Muscle of back (tissue), 11 donors: Measurements from ENCODE around the gene NUP210. TPM values are rescaled to one million over a fixed set of nuclear protein-coding genes. Genes with fewer than 3 reads are reported as not detected.

ENCODE experiments used
- DNase-seq, 3 donors: peaks; one replicate each; pipeline versions ENCODE4 v3.0.0 to v3.0.0-alpha.2; 2013
- polyA plus RNA-seq, 10 donors: library from polyadenylated mRNA; unstranded; fragments of 120-200 nt; gene quantifications; one replicate each; pipeline ENCODE4 v1.2.1, GENCODE V29; 2013; ENCODE audit not compliant: insufficient read length in 10 of 10

Gene NUP210
- polyA plus RNA-seq, 10 donors = 7.2 to 11.8 (median 8.5) TPM

- DNase-seq = no peak
Measured at GRCh38 chr3:13292375-13292774, 127.7 kb downstream of the NUP210 start.

GRCh38 chr3:13290941-13291340 is 129.2 kb downstream of the NUP210 start:
- no peak for DNase-seq

- no peak for DNase-seq
Measured at GRCh38 chr3:13289771-13290285, 130.3 kb downstream of the NUP210 start.

GRCh38 chr3:13288732-13289718 is 131.1 kb downstream of the NUP210 start:
- no peak for DNase-seq

- DNase-seq = no peak
Measured at GRCh38 chr3:13287833-13288232, 132.3 kb downstream of the NUP210 start.

- DNase-seq = no peak
Measured at GRCh38 chr3:13286873-13287272, 133.2 kb downstream of the NUP210 start.

- no peak for DNase-seq
Measured at GRCh38 chr3:13285007-13285567, 135.0 kb downstream of the NUP210 start.

- DNase-seq = no peak
Measured at GRCh38 chr3:13283877-13284264, 136.3 kb downstream of the NUP210 start.

GRCh38 chr3:13282986-13283876 is 136.9 kb downstream of the NUP210 start:
- DNase-seq = peak in 1 of 3 donors; percentile 31

GRCh38 chr3:13282358-13282985 is 137.7 kb downstream of the NUP210 start:
- peak in 1 of 3 donors; percentile 22 for DNase-seq

GRCh38 chr3:13281507-13282357 is 138.4 kb downstream of the NUP210 start:
- peak in 1 of 3 donors; percentile 43 for DNase-seq

GRCh38 chr3:13280811-13281506 is 139.2 kb downstream of the NUP210 start:
- DNase-seq = peak in 1 of 3 donors; percentile 16

GRCh38 chr3:13280122-13280790 is 139.9 kb downstream of the NUP210 start:
- DNase-seq = no peak

GRCh38 chr3:13279532-13279910 is 140.6 kb downstream of the NUP210 start:
- DNase-seq = no peak

GRCh38 chr3:13278783-13279531 is 141.2 kb downstream of the NUP210 start:
- no peak for DNase-seq

- no peak for DNase-seq
Measured at GRCh38 chr3:13277860-13278531, 142.1 kb downstream of the NUP210 start.

GRCh38 chr3:13277196-13277813 is 142.8 kb downstream of the NUP210 start:
- DNase-seq = peak in 2 of 3 donors; percentile 18 to 45
